NCI-H526 (cell line): Measurements from ENCODE around the gene MAGI2.
A peak's percentile ranks its signal among the peaks of the same experiment; 100 is the strongest.
"Not testable (repeated sequence)": the region's sequence is repeated elsewhere in the genome, so short reads cannot be mapped to it uniquely, and the experiment has no call there.

Experiments
- DNase-seq, 2 experiments: peaks; one replicate each; lab custom pipeline; 2025; lab: John Stamatoyannopoulos, UW

MAGI2 gene

DNA sequence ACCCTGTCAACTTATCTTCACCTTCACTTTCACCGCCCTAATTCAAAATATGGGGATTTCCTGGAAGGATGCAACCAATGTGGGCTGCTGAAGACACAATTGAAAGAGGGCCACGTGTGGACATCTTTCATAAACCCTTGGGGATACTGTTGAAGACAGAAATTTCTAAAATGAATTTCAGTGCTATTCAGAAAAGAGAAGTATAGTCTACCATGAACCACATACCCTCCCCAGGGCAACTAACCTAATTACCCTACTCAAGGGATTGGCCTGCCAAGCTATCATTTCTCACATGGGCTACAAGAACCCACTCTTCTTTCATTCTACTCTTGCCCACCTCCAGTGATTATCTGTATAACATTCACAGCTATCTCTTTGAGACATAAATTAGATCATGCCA is 1428.9 kb downstream of the MAGI2 start:
- DNase-seq = no peak

DNA sequence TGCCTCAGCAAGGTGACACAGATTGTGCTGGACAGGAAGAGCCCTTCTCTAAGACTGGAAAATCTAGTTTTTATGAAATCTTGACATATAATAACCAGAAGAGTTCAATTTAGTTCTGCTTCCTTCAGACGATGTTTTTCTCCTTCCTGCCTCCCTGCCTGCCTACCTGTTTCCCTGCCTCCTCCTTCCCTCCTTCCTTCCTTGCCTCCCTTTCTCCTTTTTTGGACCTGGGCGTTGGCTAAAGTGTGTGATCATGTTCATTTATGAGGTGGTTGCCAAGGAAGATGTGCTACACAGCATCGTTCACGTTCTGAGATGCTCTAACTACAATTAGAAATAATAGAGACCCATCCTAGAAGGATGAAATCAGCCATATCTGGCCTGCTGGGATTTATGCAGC is 1430.3 kb downstream of the MAGI2 start:
- no peak for DNase-seq

DNA sequence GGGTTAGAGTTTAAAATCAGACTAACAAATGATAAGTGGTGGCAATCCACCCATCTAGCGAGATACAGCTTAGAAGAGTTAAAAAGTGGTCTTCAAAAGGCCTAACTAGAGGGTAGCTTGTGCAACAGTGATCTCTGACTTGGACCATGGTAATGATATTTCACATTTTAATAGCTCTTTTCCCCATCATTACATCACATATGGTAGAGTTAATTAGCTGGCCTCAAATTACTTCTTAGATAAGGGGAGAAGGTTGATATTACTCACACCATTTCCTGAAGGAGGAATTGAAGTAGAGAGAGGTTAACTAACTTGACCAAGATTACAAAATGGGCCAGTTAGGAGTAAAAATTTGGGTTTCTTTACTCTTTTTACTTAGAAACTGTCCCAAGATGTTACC is 1431.3 kb downstream of the MAGI2 start:
- DNase-seq = no peak

DNA sequence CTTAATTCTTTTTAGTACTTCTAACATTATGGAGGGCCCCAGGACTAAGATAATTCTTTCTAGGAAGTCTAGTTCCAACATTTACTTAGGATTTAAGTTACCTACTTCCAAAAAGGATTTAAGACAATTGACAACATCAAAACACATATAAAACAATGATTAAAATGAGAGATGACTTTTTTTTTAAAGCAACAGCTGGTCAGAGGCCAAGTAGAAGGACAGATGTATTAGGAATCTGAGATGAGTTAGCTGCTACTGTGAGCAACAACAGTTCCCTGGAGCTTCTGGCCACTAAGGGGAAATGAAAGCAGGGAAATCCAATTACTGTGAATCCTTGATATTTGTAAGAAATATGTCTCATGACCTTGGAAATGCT is 1432.6 kb downstream of the MAGI2 start:
- peak in 1 of 2 experiments; percentile 47 for DNase-seq

DNA sequence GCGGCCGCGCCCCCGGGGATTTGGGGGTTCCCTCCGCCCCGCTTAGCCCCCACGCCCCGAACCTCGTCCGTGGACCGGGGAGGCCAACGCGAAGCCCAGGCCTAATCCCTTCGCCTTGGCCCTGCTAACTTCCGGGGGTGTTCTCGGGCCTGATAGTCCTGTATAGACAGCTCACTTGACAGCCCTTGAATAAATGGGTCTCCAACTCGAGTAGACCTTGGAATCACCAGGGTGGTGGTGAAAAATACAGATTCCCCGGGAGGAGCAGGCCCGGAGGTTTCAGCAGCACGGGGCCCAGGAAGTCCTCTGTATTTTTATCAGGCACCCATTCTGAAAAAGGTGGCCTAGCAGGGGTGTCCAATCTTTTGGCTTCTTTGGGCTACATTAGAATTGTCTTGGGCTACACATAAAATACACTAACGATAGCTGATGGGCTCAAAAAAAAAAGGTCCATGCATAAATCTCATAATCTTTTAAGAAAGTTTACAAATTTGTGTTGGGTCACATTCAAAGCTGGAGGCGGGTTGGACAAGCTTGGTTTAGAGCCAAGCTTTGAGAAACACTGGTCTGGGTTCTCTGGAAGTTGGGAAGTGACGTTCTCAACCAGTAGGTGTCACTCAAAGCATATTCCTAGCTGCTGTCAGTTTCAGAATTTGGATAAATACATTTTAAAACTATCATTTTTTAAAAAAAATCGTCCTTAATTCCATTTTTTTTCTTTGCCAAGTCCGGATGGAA is 1433.2 kb downstream of the MAGI2 start:
- DNase-seq = peak; percentile 47 to 86

DNA sequence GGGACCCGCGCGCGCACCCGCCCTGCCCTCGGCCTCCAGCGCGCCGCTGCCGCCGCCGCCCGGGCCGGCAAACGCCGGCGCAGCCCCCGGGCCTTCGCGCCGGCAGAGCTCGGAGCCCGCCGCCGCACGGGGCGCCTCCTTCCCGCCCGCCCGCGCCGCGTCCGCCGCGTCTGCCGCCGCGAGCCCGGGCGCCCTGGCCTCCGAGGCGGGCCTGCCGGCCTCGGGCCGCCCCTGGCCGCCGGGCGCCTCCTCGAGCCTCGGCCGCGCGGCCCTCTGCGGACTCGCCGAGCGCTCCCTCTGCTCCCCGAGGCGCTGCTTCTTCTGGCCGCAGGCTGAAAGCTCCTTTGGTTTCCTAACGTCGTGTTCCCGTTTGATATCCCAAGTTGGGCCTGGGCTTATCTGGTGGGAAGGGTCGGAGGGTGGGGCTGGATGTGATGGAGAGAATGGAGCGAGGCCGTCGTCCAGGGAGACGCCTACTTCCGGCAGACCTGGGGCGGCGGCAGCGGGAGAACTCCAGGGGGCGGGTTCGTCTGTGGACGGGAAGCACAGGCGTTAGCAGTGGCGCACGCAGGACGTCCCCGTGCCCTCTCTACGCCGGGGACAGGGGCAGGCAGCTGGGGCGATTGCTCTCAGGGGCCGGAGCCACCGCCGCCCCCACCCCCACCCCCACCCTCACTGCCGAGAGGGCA is 1433.9 kb downstream of the MAGI2 start:
- DNase-seq = peak; percentile 86 to 96

DNA sequence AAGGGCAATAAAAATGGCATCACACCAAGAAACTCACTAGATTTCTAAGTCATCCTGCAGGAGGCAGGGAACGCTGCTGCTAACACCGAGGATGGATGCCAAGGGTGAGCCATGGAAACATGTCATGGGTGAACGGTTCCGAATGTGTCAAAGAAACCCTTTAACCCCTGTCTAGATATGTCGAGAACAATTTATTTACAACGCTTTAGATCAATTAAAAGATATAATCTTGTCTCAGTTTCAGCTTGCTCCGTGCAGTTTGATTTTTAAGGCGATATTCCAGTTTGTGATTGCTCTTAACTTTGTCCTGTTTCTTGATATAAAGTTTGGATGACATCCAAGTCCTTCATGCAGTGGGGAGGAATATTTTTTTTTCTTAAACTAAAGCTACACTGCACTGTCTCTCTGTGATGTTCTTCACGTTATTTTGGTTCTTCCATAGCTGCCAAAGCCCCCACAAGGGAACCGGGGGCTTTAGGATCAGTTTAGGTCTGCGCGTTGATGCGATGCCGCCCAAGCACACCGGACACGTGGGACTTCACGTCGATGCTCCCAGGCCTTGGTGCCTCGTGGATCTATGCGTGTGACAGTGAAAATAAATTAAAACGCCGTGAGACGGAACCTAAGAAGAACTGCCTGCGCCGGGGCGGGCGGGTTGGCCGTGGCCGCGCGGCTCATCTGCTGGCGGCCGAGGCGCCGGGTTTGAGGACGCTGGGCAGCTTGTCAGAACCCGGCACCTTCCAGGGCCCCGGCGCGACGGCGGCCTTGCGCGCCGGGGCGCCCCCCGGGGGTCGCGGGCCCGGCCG is 1434.6 kb downstream of the MAGI2 start:
- DNase-seq = peak; percentile 14 to 76

DNA sequence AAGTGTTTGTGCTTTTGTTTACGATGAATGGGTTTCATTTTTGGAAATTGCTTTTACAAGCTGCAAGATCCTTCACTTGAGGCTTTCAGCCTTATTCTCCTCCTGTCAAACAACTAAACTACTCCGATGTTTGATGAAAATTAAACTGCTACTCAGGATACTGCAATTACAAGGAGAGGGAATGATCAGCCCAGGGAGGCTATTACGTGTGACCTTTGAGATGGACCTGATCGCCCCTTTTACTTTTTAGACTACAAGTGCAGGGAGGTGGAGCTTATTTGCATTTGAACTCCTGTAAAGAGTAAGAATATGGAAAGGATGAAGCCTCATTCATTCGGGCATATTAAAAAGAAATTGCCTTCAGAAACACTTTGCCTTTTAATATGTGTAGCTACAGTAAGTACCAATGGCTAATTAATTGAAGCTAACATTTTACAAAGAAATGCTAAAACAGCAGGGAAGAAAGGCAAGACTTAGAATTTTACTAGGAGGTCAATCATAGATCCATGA is 1435.8 kb downstream of the MAGI2 start:
- DNase-seq = peak; percentile 35 to 40

DNA sequence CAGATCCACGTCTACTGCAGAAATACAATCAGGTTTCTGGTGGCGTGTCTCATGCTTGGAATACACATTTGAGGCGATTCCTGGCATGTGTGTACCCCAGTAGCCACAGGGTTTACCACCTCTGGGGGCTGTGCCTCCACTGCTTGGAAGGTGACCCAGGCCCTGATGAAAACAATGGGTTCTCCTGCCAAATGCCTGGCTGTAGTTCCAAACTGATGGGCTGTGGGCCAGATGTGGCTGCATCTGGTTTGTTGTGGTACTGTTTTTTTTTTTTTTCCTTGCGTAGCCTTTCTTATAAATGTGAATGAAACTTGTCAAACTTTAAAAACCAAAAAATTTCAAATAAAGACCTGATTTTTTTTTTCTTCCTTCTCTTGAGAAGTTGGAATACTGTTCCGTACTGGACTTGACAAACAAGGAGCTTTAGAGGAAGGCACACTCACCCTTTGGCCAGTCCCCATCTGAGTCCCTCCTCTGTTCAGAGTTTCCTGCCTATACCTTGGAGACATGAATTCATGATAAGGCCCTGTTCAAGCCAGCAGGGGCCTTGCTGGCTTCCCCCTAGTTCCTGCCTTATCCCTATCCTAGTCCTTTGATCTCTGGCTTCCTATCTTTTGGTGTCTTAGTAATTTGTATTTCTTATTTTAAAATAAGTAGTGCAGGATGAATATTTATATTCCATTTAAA is 1437.8 kb downstream of the MAGI2 start:
- DNase-seq = no peak

DNA sequence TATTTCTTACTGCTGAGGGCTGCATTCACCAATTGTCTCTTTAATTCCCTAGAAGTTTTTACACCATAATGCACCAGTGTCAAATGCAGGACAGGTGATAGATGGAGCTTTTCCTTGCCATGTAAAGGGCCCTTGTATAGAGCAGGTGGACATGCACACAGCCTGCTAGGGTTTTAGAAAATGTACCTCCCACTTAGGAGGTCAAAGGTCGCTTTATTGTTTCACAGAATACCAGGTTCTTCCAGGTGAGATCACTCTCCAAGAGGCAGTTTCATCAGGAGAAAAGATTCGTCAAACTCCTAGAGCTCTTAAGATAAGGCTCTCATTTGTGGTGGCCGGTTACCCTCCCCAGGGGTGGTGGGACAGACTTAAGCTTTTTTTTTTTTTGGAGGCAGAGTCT is 1439.1 kb downstream of the MAGI2 start:
- DNase-seq = peak in 1 of 2 experiments; percentile 14

DNA sequence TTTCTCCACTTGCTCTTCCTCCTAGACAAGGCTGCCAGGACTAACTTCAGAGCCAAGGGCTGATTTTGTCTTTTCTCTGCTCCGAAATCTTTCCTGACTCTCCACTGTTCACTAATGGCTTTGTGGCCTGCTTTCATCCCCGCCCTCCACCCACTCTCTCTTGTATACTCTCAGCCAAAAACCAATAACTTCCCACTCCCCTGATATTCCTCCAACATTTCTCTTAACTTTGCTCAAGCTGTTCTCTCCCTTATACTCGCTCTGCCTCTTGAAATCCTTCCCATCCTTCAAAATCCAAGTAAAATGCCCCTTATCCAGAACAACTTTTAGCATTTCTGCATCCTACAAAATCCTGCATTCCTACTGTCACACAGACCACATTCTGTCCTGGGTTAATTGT is 1440.1 kb downstream of the MAGI2 start:
- no peak for DNase-seq

DNA sequence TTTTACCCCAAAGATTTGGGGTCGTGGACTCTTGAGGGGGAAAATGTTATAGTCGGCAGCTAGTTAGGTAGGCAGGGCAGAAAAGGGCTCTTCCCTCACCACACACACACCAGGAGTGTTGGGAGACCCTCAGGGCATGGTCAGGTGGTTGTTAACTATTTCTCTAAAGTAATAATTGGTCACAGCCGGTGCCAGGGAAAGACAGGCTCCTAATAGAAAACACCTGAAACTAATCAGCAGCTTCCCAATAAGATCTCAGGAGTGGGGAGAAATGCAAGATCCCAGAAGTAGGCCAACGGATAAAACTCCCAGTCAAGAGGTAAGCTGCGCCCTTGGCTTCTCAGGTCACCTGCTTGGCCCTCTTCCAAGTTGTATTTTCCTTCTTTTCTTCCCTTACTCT is 1441.8 kb downstream of the MAGI2 start:
- no peak for DNase-seq

DNA sequence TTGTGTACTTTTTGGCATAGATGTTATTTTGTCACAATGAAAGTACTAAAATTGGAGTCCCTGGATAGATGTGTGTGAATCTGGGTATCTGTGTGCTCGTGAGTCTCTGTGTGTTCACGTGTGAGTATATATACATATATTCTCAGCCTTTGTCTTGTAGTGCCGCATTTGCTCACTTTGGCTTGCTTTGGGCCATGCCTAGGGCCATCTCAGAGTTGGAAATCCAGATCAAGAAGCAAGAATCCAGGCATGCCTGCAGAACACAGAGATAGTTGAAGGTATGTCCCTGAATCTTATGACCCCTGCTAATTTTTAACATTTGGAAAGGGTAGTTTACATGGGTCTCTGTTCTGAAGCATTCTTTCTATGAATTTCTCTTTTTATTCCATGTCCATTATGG is 1446.2 kb downstream of the MAGI2 start:
- DNase-seq = no peak

DNA sequence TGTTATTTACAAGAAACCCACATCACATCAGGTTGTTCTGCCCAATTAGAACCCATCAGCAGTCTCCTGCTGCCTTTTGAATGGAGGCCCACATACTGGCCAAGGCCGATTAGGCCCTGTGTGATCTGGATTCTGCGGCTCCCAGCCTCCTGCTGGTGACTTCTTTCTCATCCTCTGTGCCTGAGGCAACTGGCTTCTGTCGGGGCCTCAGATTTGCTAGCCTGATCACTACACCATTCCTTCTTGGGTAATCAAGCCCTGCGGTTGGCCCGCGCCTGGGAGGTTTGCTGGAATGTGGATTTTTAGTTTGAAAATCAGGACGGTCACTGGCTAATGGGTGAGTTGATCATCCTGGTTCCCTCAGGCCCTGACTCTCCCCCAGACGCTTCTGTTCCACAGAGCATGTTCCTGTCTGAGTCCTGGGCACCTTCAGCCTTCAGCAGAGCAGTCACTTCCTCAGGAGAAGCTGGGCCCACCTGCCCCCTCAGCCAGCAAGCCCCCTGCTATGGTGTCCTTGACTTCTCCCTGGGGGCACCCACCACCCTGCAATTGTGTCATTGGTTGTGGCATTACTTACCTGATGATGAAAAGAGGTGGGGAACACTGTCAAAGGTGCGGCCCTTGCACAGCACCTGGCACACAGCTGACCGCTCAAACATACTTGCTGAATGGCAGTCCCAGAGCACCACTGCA is 1447.3 kb downstream of the MAGI2 start:
- no peak for DNase-seq

DNA sequence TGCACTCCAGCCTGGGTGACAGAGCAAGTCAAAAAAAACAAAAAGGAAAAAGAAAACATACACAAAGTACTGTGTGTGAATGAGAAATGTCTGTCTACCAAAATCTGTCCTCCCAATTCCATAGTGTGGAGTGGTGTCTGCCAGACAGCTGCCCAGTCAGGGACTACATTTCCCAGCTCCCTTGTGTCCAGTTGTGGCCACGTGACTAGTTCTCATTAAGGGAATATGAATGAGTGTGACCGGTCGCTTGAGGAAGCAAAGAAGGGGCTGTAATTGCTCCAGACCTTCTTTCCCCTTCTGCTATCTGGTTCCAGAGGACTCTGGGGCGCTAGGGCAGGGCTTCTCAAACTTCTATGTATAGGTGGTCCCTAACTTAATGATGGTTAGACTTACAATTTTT is 1450.8 kb downstream of the MAGI2 start:
- DNase-seq = no peak

DNA sequence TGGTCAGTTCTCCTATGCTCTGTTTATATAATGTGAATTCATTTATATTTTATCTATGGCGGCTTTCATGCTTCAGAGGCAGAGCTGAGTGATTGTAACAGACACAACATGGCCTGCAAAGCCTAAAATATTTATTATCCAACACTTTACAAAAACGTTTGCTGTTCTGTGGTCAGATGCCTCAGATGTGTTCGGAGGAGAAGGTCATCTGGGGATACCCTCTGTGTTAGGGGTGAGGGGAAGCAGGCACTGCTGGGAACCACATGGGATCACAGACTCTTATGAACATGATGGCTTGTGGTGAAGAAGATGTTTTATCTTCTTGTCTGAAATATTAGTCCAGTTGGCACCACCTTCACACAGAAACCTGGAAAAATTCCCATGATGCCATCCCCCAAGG is 1451.4 kb downstream of the MAGI2 start:
- no peak for DNase-seq

DNA sequence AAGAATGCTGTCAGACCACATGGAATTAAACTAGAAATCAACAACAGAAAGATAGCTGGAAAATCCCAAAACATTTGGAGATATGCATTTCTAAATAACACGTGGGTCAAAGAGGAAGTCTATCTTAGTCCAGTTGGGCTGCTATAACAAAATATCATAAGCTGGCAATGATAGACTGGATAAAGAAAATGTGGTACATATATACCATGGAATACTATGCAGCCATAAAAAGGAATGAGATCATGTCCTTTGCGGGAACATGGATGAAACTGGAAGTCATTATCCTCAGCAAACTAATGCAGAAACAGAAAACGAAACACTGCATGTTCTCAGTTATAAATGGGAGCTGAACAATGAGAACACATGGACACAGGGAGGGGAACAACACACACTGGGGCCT is 1454.3 kb downstream of the MAGI2 start:
- not testable (repeated sequence) for DNase-seq

DNA sequence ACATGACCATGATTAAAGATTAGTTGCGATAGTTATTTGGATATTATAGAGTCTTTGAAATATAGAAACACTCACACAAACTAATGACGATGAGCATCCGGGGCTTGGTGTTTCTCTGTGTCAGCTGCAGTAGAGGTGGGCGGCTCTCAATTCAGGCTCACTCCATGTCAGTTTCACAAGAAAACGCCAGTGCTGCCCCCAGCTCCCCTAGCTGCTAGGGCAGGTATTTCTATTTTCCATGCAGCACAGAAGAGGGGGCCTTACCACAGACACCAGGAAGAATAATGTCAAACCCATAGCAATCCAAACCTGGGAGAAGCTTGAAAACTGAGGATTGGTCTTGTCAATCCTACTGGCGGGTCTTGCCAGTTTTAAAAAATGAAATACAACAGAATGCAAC is 1457.8 kb downstream of the MAGI2 start:
- DNase-seq = peak in 1 of 2 experiments; percentile 22

DNA sequence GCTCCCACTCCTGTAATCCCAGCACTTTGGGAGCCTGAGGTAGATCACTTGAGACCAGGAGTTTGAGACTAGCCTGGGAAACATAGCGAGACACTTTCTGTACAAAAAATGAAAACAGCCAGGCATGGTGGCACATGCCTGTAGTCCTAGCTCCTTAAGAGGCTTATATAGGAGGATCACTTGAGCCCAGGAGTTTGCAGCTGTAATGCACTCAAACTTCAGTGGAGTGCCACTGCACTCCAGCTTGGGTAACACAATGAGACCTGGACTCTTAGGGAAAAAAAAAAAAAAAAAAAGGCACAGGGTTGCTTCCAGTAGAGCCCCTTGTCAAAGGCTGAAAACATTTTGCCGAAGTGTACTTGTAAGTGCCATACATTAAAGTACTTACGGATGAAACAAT is 1459.6 kb downstream of the MAGI2 start:
- DNase-seq = no peak

DNA sequence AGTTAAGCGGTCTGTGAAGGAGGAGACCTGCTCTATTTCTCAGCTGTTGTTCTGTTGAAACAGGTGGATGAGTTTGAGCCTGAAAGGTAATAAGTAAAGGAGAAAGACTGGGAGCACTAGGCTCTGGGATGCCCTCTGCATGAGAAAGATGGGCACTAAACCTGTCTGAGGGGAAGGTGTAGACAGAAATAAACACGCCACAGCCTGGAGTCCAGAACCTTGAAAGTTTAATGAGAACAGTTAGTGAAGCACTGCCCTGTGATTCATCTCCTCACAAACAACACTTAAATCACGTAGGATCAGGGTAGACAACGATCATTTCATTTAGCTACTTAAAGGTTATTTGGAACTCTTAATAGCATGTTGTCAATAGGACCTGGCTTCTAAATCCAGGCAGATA is 1461.8 kb downstream of the MAGI2 start:
- no peak for DNase-seq

DNA sequence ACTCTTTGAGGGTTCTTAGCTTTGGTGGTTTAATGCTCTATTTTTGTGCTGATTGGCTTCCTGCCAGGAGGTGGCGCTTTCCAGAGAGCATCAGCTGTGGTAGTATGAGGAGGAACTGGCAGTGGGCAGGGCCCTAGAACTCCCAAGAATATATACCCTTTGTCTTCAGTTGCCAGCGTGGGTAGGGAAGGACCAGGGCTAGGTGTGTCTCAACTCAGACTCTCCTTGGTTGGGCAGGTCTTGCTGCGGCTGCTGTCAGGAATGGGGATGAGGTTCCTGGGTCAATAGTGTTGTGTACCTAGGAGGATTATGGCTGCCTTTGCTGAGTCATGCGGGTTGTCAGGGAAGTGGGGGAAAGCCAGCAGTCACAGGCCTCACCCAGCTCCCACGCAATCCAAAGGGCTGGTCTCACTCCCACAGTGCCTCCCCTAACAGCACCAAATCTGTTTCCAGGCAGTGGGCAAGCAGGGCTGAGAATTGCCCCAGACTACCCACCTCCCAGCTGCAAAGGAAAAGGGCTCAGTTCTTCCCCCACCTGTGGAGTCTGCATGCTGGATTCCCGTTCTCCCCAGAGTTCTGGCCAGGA is 1463.4 kb downstream of the MAGI2 start:
- peak in 1 of 2 experiments; percentile 31 for DNase-seq
